GM19043 (cell line): Measurements from ENCODE around the gene GSDMA.

Experiments used
- ATAC-seq: cut with Tn5 transposase; IDR thresholded peaks from one replicate; pipeline ENCODE4 v1.9.1; 2021; ENCODE audit warnings: low read depth; ENCODE audit not compliant: unreplicated experiment

Gene GSDMA

GRCh38 chr17:39954876-39955275 lies 7.9 kb upstream of the GSDMA start:
- ATAC-seq, result no peak

DNA sequence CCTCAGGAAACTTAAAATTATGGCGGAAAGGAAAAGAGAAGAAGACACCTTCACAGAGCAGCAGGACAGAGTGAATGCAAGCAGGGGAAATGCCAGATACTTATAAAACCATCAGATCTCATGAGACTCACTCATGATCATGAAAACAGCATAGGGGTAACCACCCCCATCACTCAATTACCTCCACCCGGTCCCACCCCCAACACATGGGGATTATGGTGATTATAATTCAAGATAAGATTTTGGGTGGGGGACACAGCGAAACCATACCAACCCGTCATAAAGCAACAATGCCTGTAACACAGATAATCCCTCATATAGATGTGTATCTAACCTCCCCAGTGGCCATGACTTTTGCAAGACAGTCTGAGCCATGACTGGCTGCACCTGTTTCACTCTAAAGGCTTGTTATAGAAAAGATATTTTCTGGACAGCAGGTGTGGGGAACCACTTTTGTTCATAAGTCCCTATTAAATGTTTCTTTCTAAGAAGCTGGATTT lies 7.0 kb upstream of the GSDMA start:
- no peak for ATAC-seq

GRCh38 chr17:39960524-39961041 lies 2.2 kb upstream of the GSDMA start:
- ATAC-seq, result no peak

DNA sequence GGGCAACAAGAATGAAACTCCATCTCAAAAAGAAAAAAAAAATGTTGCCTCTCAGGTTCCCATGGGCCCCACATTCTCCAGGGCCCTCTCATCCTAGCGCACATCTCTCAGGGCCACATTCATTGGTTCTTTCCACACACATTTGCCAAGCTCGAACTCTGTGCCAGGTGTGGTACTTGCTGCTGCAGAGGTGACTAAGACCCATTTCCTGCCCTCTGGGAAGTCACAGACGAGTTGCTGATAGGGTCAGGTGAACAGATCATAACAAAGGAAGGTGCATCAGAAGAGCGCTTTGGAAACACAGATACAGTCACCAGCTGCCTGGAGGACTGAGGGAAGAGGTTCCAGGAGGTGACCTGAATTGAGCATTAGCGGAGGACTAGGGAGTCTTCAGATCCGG lies 1.0 kb downstream of the GSDMA start:
- no peak for ATAC-seq

DNA sequence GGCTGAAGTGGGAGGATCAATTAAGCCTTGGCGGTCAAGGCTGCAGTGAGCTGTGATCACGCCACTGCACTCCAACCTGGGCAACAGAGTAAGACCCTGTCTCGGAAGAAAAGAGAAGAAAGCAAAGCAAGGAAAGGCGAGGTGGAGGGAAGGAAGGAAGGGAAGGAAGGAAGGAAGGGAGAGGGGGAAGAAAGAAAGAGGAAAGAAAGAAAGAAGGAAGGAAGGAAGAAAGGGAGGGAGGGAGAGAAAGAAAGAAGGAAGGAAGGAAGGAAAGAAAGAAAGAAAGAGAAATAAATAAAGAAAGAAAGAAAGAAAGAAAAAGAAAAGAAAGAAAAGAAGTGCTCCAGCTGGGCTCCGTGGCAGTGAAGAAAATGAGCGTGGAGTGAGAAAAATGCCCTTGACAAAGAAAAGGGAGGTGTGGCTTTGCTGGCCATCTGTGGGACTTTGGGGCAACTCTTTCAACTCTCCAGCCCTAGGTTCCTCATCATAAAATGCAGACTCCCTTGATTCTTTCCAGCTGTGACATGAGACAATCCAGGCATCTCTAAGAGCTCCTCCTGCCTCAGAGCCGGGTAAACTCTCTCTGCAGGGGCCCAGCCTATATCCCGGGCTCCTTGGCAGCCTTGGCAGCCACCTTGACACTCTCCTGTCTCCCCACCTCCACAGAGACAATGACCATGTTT lies 2.4 kb downstream of the GSDMA start:
- no peak for ATAC-seq

GRCh38 chr17:39966771-39967170 lies 4.0 kb downstream of the GSDMA start:
- ATAC-seq, result no peak

DNA sequence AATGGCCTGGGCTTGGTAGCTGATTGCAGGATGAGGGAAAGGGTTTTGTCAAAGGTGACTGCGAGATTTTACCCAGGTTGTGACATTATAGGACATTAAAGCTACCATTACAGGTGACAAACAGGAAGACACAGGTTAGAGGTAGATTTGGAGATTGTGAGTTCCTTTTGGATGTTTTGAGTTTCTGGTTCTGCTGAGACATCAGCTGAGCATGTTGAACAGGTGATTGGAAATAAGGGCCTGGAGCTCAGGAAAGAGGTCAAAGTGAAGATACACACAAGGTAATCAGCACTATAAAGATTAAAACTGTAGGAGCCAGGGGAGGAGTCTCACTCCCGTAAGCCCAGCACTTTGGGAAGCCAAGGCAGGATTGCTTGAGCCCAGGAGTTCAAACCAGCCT lies 6.0 kb downstream of the GSDMA start:
- no peak for ATAC-seq

GRCh38 chr17:39969375-39969774 lies 6.6 kb downstream of the GSDMA start:
- ATAC-seq, result no peak

GRCh38 chr17:39970157-39970692 lies 7.4 kb downstream of the GSDMA start:
- no peak for ATAC-seq

GRCh38 chr17:39971076-39971603 lies 8.3 kb downstream of the GSDMA start:
- no peak for ATAC-seq

GRCh38 chr17:39972271-39972670 lies 9.5 kb downstream of the GSDMA start:
- ATAC-seq, result no peak

- no peak for ATAC-seq
Observed at GRCh38 chr17:39973496-39973895, 10.7 kb downstream of the GSDMA start.

- no peak for ATAC-seq
Observed at GRCh38 chr17:39974433-39974832, 11.6 kb downstream of the GSDMA start.

DNA sequence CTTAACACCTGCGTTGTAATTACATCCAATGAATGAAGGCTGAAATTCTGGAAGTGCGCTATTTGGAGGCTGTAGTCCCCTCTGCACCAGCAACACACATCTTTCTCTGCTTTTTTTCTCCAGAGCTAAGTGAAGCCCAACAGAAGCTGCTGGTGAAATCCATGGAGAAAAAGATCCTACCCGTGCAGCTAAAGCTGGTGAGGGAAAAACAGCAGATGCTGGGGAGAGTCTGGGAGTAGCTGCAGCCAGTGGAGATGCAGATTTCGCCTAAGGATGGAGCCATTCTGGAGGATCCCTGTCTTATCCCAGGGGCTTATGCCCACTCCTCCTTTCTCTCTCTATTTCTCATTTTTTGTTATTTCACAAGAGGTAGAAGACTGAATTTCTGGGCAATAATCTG lies 13.0 kb downstream of the GSDMA start:
- ATAC-seq, result no peak

DNA sequence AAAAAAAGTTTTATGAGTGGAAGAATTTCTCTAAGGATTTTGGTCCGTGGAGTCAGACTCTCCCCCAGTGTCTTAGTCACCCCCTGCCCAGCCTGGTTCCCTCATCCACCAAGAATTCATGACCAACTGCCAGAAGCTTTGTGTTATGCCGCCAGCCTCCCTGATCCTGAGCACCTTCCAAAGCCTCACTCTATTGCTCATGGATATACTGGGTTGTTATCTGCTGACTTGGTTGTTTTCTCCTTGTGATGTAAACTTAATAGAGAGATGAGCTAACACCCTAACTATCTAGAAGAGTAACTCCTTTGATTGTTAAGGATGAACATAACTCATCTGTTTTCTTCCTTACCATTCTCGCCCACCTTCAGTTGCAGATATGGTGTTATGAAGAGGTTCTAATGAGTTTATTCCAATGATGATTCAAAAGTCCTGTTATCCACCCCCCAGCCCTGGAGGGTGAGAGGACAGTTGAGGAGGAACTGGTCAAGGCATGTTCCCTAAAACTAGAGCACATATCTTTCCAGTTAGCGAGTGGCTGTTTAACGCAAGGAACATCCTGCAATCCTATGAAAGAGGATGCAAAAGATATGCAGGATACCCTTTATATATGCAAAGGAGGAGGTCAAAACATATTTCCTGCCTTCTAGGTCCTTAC lies 16.3 kb downstream of the GSDMA start:
- ATAC-seq, result no peak

DNA sequence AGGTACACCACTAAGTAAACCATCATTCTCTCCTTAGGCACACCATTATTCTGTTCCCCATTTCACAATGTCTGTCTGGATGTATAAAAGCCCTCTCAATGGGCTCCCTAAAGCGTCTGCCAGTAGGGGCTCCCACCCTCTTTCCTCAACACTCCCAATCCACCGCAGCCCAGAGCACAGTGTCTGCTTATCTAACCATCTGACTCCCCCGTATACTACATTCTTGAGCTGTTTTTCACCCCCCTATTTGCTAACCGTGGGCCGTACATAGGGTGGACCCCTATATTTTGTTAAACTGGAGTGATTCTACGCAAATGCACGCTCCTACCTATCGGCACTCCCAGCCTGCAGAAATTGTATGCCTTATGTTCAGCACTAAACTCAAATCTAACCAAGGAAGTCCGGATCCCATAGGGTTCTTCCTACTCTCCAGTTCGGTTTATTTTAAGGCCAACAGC lies 17.1 kb downstream of the GSDMA start:
- no peak for ATAC-seq

- ATAC-seq, result peak; percentile 95
Observed at GRCh38 chr17:39980351-39981206, 17.8 kb downstream of the GSDMA start, which contains the start of gene PSMD3. PSMD3 (plus strand) TSS chr17:39980807; CDS start chr17:39980971, 164 bp downstream.

DNA sequence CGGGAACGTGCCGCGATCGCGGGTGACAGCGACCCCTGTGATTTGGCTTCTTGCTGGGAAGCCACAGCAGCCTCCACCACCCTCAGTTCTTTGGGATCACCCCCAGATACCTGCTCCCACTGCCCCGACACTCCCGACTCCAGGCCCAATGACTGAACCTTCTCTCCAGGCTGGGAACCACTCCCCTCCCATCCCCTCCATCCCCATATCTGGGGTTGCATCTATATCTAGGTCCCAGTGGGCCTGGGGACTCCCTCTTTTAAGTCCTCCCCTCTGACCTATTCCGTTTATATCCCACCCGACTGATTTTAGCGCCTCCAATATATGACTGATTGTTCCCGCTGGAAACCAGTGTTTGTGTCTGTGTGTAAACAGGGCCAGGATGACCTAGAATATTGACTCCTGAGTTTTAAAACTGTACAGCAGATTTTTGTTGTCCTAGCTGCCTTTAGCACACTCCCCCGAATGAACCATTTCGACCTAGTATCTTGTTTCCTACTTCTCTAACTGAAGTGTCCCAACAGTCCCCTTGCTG lies 18.5 kb downstream of the GSDMA start:
- ATAC-seq, result no peak

GRCh38 chr17:39981766-39982375 lies 19.1 kb downstream of the GSDMA start:
- ATAC-seq, result no peak
